HEK293T (cell line): Measurements from ENCODE around the gene SLC5A2.

Experiments
- BHLHE40 ChIP-seq: fragments of 450-650 bp; IDR thresholded peaks from 2 replicates; pipeline ENCODE4 v1.6.1; 2016; ENCODE audit warnings: mild to moderate bottlenecking, moderate library complexity, borderline replicate concordance
- ELF4 ChIP-seq: fragments of 450-650 bp; IDR thresholded peaks from 2 replicates; pipeline ENCODE4 v1.6.1; 2017; ENCODE audit warnings: antibody characterized with exemption
- FOXA1 ChIP-seq: fragments of 450-650 bp; IDR thresholded peaks from 2 replicates; pipeline ENCODE4 v1.6.1; 2016; ENCODE audit warnings: mild to moderate bottlenecking
- FOXK2 ChIP-seq: fragments of 450-650 bp; IDR thresholded peaks from 2 replicates; pipeline ENCODE4 v1.6.1; 2016; ENCODE audit warnings: mild to moderate bottlenecking
- FOXM1 ChIP-seq: fragments of 450-650 bp; IDR thresholded peaks from 2 replicates; pipeline ENCODE4 v1.6.1; 2017; ENCODE audit warnings: mild to moderate bottlenecking, borderline replicate concordance
- HDGF ChIP-seq: fragments of 450-650 bp; IDR thresholded peaks from 2 replicates; pipeline ENCODE4 v1.6.1; 2017; ENCODE audit warnings: antibody characterized with exemption, borderline replicate concordance
- L3MBTL2 ChIP-seq: fragments of 450-650 bp; conservative IDR thresholded peaks from 2 replicates; pipeline ENCODE4 v1.6.1; 2016; ENCODE audit warnings: mild to moderate bottlenecking
- LEF1 ChIP-seq: fragments of 450-650 bp; IDR thresholded peaks from 2 replicates; pipeline ENCODE4 v1.6.1; 2017; ENCODE audit warnings: mild to moderate bottlenecking, borderline replicate concordance
- NFRKB ChIP-seq: fragments of 450-650 bp; IDR thresholded peaks from 2 replicates; pipeline ENCODE4 v1.6.1; 2016; ENCODE audit warnings: mild to moderate bottlenecking, moderate library complexity
- PKNOX1 ChIP-seq: fragments of 450-650 bp; IDR thresholded peaks from 2 replicates; pipeline ENCODE4 v1.6.1; 2016
- SP1 ChIP-seq: fragments of 450-650 bp; IDR thresholded peaks from 2 replicates; pipeline ENCODE4 v1.6.1; 2017
- SUZ12 ChIP-seq: fragments of 450-650 bp; IDR thresholded peaks from 2 replicates; pipeline ENCODE4 v1.6.1; 2016; ENCODE audit warnings: mild to moderate bottlenecking
- TARDBP ChIP-seq: fragments of 450-650 bp; IDR thresholded peaks from 2 replicates; pipeline ENCODE4 v1.6.1; 2016
- ZNF384 ChIP-seq: fragments of 450-650 bp; IDR thresholded peaks from 2 replicates; pipeline ENCODE4 v1.6.1; 2016

GRCh38 chr16:31441956-31442355, 41.0 kb upstream of the SLC5A2 start:
- no peak for TF ChIP-seq FOXK2
- no peak for TF ChIP-seq FOXA1
- no peak for TF ChIP-seq SP1
- no peak for TF ChIP-seq HDGF
- TF ChIP-seq LEF1, result no peak
- no peak for TF ChIP-seq BHLHE40
- TF ChIP-seq SUZ12, result no peak
- TF ChIP-seq TARDBP, result no peak
- TF ChIP-seq FOXM1, result no peak
- TF ChIP-seq PKNOX1, result no peak
- TF ChIP-seq ZNF384, result no peak
- no peak for TF ChIP-seq ELF4
- no peak for TF ChIP-seq NFRKB
- no peak for TF ChIP-seq L3MBTL2
